Endothelial cell of coronary artery (primary cell): ENCODE data around the gene TMEM144. TPM values are rescaled to one million over a fixed set of nuclear protein-coding genes. Genes with fewer than 3 reads are reported as not detected.

Source experiments
- total RNA-seq: library from RNA; depleted of rRNA; stranded (reverse); fragments of >200 nt; gene quantifications from 2 replicates; pipeline ENCODE4 v1.2.3, GENCODE V29; 2014

The TMEM144 gene
- total RNA-seq: 6.0 and 6.4 TPM in 2 replicates

DNA sequence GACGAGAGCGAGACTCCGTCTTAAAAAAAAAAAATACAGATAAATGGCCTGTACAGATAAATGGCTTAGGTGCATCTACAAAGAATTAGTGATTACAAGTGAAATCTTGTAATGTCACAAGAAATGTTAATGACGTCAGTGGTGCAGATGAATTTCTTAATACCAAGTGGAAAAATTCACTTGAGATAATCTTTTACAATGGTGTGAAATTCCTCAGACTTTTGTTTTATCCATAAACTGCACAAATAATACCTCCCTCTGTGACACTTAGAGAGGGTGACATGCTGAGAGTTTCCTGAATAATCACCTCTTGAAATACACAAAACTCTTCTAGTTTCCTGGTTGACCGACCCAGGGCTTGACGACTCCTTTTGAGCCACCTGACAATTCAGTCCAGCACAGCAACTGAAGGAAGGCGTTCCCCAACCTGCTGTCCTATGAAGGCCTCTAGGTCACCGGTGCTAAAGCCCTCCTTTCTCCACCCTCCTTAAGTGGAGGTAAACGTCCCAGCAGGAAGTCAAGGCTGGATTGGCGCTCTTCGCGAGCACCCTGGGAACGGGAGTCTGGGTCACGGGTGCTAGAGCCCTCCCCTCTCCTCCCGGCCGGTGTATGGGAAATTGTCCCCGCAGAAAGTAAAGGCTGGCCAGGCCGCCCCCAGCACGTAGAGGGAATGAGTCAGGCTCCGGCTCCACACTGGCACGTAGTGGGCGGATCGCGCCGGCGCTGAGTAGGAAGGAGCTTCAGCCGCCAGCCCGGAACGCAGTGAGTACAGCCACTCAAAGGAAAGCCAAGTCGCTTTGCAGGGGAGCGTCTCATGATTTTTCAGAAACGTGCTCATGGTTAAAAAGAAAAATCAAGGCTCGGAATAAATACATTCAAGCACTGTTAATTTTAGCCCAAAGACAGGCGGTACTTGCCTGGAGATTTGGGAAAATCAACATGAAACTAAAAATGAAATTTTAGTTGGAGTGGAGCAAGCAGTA is at the start of gene TMEM144:
Gene TMEM144, plus strand, starts transcription at position 662 of the 983 bp plus-strand sequence. CDS start 2,182 bp downstream, outside the sequence.

GRCh38 chr4:158172261-158173258 is 37.7 kb upstream of the TMEM144 start, which contains the start of gene GASK1B:
Gene GASK1B, minus strand, starts transcription at chr4:158173025. Its CDS starts 1,650 bp downstream, at chr4:158171375.

Other genes with a start within 250 kb of the TMEM144 start
- 54.5 and 99.3 TPM in 2 replicates for gene GASK1B, start 37.5 kb upstream of the TMEM144 start, total RNA-seq